Fibroblast of lung (primary cell): ENCODE results near the gene NSMF. TPM values are rescaled to one million over a fixed set of nuclear protein-coding genes. Genes with fewer than 3 reads are reported as not detected.

Source experiments
- DNase-seq, 2 donors: peaks; one replicate each; pipeline versions ENCODE4 v3.0.0 to v3.0.0-alpha.2; 2010; ENCODE audit warnings: low read depth in 2 of 2
- H2AFZ ChIP-seq: 2 replicates; pipeline ENCODE4 v1.5.1; 2012; ENCODE audit warnings: low read length, control low read depth, inconsistent platforms
- H3K27ac ChIP-seq: 2 replicates; pipeline ENCODE4 v1.5.1; 2011; ENCODE audit warnings: low read length, control low read depth; ENCODE audit not compliant: insufficient read depth
- H3K27me3 ChIP-seq: 2 replicates; pipeline ENCODE4 v1.5.1; 2011; ENCODE audit warnings: mild to moderate bottlenecking, low read length; ENCODE audit not compliant: control insufficient read depth, insufficient read depth
- H3K36me3 ChIP-seq: 2 replicates; pipeline ENCODE4 v1.5.1; 2011; ENCODE audit warnings: low read length; ENCODE audit not compliant: control insufficient read depth, insufficient read depth
- H3K4me1 ChIP-seq: 2 replicates; pipeline ENCODE4 v1.5.1; 2011; ENCODE audit warnings: low read length; ENCODE audit not compliant: control insufficient read depth, insufficient read depth; ENCODE audit errors: extremely low read depth
- H3K4me2 ChIP-seq: 2 replicates; pipeline ENCODE4 v1.5.1; 2011; ENCODE audit warnings: low read length, control low read depth; ENCODE audit not compliant: insufficient read depth; ENCODE audit errors: extremely low read depth
- H3K4me3 ChIP-seq, 4 experiments: fragments of 200-600 bp in 1 of 4; sonication (generic) in 1 of 4; replicated peaks in 1 of 4; 2 replicates each; pipeline ENCODE4 v1.5.1; 2011 to 2016; ENCODE audit warnings: low read length in 4 of 4, low read depth in 3 of 4, mild to moderate bottlenecking in 3 of 4, control low read depth in 2 of 4, inconsistent platforms in 1 of 4, mixed read lengths in 1 of 4; ENCODE audit not compliant: insufficient read depth in 1 of 4; ENCODE audit errors: control extremely low read depth in 1 of 4
- H3K79me2 ChIP-seq: 2 replicates; pipeline ENCODE4 v1.5.1; 2012; ENCODE audit warnings: mild to moderate bottlenecking, low read length, inconsistent platforms; ENCODE audit not compliant: control insufficient read depth, insufficient read depth
- H3K9ac ChIP-seq: 2 replicates; pipeline ENCODE4 v1.5.1; 2011; ENCODE audit warnings: mild to moderate bottlenecking, low read length, control low read depth; ENCODE audit not compliant: insufficient read depth
- H3K9me3 ChIP-seq: 2 replicates; pipeline ENCODE4 v1.5.1; 2012; ENCODE audit warnings: low read depth, low read length; ENCODE audit not compliant: control insufficient read depth, insufficient read depth
- H4K20me1 ChIP-seq: 2 replicates; pipeline ENCODE4 v1.5.1; 2011; ENCODE audit warnings: low read length; ENCODE audit not compliant: control insufficient read depth, insufficient read depth; ENCODE audit errors: extremely low read depth
- EZH2 ChIP-seq: IDR thresholded peaks from 2 replicates; pipeline ENCODE4 v1.5.1; 2012; ENCODE audit warnings: low read length, control low read depth, mild to moderate bottlenecking; ENCODE audit errors: missing control alignments
- polyA plus RNA-seq, 2 donors: library from polyadenylated mRNA; depleted of rRNA in 1 of 2; stranded (reverse) in 1 of 2; unstranded in 1 of 2; fragments of >200 nt; gene quantifications; 2 replicates each; pipeline ENCODE4 v1.2.1, GENCODE V29; 2011 to 2012; ENCODE audit warnings: missing spikeins in 1 of 2
- total RNA-seq: library from RNA; depleted of rRNA; stranded (reverse); fragments of >200 nt; gene quantifications from 2 replicates; pipeline ENCODE4 v1.2.1, GENCODE V29; 2014
- TF ChIP-seq, protein P1 (sequence below), 2 donors: IDR thresholded peaks in 1 of 2; conservative IDR thresholded peaks in 1 of 2; 1 replicate in 1 of 2; 2 replicates in 1 of 2; pipeline ENCODE4 v1.5.1; 2011 to 2012; ENCODE audit warnings: low read length in 2 of 2, control low read depth in 1 of 2, inconsistent platforms in 1 of 2, low read depth in 1 of 2, mild to moderate bottlenecking in 1 of 2

The NSMF gene
- total and polyA plus RNA-seq, 2 donors (not counting 1 experiment from before 2014, with no cell fraction given), result 13.4 to 15.0 TPM

DNA sequence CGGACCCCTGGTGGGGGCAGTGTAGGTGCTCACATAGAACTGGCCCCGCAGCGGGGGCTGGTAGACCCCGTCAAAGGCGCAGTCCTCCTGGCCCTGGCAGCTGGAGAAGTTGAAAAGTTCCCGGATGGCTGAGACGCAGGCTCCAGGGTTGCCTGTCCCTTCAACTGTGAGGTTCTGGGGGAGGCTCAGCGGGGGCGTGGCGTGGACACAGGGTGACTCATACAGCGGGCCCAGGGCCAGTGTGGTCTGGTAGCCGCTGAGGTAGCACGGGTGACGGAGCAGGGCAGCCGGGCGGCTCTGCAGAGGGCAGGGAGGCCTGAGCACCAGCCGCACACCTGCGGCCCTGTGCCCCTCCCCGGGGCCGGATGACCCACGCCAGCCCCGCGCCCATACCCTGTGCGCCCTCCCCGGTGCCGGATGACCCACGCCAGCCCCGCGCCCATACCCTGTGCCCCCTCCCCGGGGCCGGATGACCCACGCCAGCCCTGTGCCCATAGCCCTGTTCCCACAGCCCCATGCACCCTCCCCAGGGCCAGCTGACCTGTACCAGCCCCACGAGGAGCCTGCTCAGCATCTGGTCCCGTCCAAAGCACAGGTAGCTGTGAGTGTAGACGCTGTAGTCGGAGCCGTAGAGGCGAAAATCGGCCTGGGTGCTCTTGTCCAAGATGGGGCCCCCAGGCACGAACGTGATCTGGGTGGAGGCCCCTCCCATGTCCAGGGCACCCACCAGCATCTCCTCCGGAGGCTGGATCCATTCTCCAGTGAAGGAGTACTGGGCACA, 23.0 kb downstream of the NSMF start:
- H3K9ac ChIP-seq, result peak overlapping the region; percentile 4
- no peaks in the 10 kb centered on the region for H3K79me2 ChIP-seq
- no peak overlapping the region for H3K4me3 ChIP-seq
- H2AFZ ChIP-seq, result no peak overlapping the region
- no peak overlapping the region for H3K27ac ChIP-seq
- no peaks in the 10 kb centered on the region for H4K20me1 ChIP-seq
- H3K27me3 ChIP-seq, result no peaks in the 10 kb centered on the region
- H3K4me2 ChIP-seq, result no peak overlapping the region
- H3K9me3 ChIP-seq, result no peaks in the 10 kb centered on the region
- peak; percentile 74 to 81 for DNase-seq
- H3K36me3 ChIP-seq, result no peaks in the 10 kb centered on the region
- no peak for TF ChIP-seq EZH2
- TF ChIP-seq, protein P1, sequence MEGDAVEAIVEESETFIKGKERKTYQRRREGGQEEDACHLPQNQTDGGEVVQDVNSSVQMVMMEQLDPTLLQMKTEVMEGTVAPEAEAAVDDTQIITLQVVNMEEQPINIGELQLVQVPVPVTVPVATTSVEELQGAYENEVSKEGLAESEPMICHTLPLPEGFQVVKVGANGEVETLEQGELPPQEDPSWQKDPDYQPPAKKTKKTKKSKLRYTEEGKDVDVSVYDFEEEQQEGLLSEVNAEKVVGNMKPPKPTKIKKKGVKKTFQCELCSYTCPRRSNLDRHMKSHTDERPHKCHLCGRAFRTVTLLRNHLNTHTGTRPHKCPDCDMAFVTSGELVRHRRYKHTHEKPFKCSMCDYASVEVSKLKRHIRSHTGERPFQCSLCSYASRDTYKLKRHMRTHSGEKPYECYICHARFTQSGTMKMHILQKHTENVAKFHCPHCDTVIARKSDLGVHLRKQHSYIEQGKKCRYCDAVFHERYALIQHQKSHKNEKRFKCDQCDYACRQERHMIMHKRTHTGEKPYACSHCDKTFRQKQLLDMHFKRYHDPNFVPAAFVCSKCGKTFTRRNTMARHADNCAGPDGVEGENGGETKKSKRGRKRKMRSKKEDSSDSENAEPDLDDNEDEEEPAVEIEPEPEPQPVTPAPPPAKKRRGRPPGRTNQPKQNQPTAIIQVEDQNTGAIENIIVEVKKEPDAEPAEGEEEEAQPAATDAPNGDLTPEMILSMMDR (conservative IDR thresholded peaks at IDR 0.05 in 1 of 2, IDR thresholded peaks at IDR 0.05 in 1 of 2; ENCODE audit: low read depth in 1 of 2, low read length in 2 of 2), result no peak
- no peaks in the 10 kb centered on the region for H3K4me1 ChIP-seq

DNA sequence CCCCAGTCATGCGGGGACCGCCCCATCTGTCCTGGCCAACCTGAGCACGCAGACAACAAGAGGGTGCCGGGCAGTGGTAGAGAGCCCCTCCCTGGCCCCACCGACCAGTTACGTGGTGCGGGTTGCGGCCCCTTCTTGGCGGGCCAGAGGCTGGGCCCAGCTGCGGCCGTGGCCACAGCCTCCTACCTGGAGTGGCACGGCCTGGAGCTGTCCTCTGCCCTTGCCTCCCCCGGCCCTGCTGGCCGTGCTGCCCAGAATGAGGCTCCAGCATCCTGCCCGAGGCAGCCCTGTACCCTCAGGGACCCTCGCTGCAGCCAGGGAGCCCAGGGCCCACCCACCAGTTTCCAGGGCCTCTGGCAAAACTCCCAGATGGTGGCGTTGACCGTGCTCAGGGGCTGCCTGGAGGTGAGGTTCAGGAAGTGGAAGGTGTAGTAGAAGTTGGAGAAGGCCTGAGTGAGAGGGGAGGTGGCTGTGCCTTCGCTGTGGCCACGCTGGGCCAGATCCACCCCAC, 23.7 kb downstream of the NSMF start:
- no peak overlapping the region for H3K9ac ChIP-seq
- H4K20me1 ChIP-seq, result no peaks in the 10 kb centered on the region
- H3K4me3 ChIP-seq, result no peak overlapping the region
- TF ChIP-seq, protein P1 (conservative IDR thresholded peaks at IDR 0.05 in 1 of 2, IDR thresholded peaks at IDR 0.05 in 1 of 2; ENCODE audit: low read depth in 1 of 2, low read length in 2 of 2), result no peak
- TF ChIP-seq EZH2, result no peak
- H3K27ac ChIP-seq, result no peak overlapping the region
- H3K4me2 ChIP-seq, result no peak overlapping the region
- H3K27me3 ChIP-seq, result no peaks in the 10 kb centered on the region
- no peak for DNase-seq
- H3K4me1 ChIP-seq, result no peaks in the 10 kb centered on the region
- no peak overlapping the region for H2AFZ ChIP-seq
- no peaks in the 10 kb centered on the region for H3K36me3 ChIP-seq
- H3K9me3 ChIP-seq, result no peaks in the 10 kb centered on the region
- H3K79me2 ChIP-seq, result no peaks in the 10 kb centered on the region

DNA sequence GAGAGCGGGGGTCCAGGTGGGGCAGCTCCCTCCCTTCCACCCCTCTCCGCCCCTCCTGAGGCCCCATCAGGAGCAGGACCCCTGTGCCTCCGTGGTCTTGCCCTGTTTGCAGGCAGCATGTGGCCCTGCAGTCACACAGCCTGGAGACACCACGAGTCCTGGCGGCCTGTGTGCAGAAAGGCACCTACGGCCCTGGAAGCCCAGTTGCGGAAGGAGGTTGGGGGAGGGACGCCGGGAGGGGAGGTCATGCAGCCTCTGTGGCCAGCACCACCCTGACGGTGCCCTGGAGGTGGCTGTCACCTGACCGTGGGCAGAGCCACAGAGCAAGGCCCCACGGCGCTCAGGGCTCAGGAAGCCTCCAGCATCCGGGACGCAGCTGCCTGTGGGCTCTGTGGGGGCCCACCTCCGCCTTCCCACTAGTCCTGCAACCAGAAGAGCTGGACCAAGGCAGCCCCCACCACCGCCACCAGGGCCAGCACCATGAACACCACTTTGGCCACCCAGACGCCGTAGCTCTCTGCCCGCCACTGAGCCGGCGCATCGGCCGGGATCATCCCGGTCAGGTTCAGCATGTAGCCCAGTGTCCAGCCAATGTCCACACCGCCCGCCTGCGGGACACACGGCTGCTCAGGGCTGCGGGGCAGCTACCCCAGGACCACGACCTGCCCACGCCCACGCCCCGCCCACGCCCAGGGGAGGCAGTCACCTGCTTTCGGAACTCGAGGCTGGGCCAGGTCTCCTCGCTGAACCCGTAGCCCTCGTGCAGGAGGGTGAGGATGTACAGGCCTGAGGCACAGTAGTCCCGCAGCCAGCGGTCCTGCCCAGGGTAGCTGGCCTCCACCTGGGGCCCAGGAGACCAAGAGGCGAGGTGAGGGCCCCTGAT, 24.4 kb downstream of the NSMF start:
- no peak overlapping the region for H3K4me2 ChIP-seq
- no peaks in the 10 kb centered on the region for H3K9me3 ChIP-seq
- no peak overlapping the region for H3K9ac ChIP-seq

More for the DNA sequence above, 24.4 kb downstream of the NSMF start:
- DNase-seq, result no peak
- Histone ChIP-seq H3K4me1 (no peaks in the 10 kb centered on the region), H3K79me2 (no peaks in the 10 kb centered on the region), H3K36me3 (no peaks in the 10 kb centered on the region), H3K4me3 (no peak overlapping the region), H4K20me1 (no peaks in the 10 kb centered on the region), H3K27me3 (no peaks in the 10 kb centered on the region), H2AFZ (no peak overlapping the region), H3K27ac (no peak overlapping the region)
- TF ChIP-seq, protein P1 (conservative IDR thresholded peaks at IDR 0.05 in 1 of 2, IDR thresholded peaks at IDR 0.05 in 1 of 2; ENCODE audit: low read depth in 1 of 2, low read length in 2 of 2), result no peak
- TF ChIP-seq EZH2, result no peak
